22Rv1 (cell line): ENCODE results near the gene CPOX.

ENCODE experiments used
- ZFX ChIP-seq: fragments of 450-650 bp; IDR thresholded peaks from 2 replicates; pipeline ENCODE4 v1.6.1; 2017; ENCODE audit warnings: antibody characterized with exemption, borderline replicate concordance
- TF ChIP-seq, protein P1 (sequence below): fragments of 450-650 bp; IDR thresholded peaks from 2 replicates; pipeline ENCODE4 v1.5.1; 2017; ENCODE audit warnings: mild to moderate bottlenecking

DNA sequence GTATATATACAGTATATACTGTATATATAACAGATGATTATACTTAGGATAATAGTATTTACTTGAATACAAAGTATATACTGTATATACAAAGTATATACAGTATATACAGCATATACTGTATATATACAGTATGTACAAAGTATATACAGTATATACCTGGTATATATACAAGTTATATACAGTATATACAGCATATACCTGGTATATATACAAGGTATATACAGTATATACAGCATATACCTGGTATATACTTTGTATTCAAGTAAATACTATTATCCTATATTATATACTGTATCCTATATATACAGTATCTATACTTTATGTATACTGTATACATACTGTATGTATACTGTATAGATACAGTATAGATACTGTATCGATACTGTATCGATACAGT, 14.6 kb upstream of the CPOX start:
- TF ChIP-seq, protein P1, sequence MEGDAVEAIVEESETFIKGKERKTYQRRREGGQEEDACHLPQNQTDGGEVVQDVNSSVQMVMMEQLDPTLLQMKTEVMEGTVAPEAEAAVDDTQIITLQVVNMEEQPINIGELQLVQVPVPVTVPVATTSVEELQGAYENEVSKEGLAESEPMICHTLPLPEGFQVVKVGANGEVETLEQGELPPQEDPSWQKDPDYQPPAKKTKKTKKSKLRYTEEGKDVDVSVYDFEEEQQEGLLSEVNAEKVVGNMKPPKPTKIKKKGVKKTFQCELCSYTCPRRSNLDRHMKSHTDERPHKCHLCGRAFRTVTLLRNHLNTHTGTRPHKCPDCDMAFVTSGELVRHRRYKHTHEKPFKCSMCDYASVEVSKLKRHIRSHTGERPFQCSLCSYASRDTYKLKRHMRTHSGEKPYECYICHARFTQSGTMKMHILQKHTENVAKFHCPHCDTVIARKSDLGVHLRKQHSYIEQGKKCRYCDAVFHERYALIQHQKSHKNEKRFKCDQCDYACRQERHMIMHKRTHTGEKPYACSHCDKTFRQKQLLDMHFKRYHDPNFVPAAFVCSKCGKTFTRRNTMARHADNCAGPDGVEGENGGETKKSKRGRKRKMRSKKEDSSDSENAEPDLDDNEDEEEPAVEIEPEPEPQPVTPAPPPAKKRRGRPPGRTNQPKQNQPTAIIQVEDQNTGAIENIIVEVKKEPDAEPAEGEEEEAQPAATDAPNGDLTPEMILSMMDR = no peak
- TF ChIP-seq ZFX = no peak
